MM.1S (cell line): ENCODE data around the gene NOC4L.

Experiments used
- DNase-seq: peaks from one replicate; pipeline ENCODE4 v3.0.0-alpha.2; 2015
- H2AFZ ChIP-seq: fragments of 300-600 bp; sonication (generic); 2 replicates; pipeline ENCODE4 v1.6.0; 2016; ENCODE audit warnings: antibody characterized with exemption, low read length
- H3F3A ChIP-seq: fragments of 300-600 bp; sonication (generic); 2 replicates; pipeline ENCODE4 v1.6.1; 2016; ENCODE audit warnings: mild to moderate bottlenecking, antibody characterized with exemption, low read length, moderate library complexity, mixed read lengths; ENCODE audit not compliant: insufficient read depth
- H3K27ac ChIP-seq: fragments of 300-600 bp; sonication (generic); 2 replicates; pipeline ENCODE4 v1.5.1; 2016; ENCODE audit warnings: mild to moderate bottlenecking, low read length
- H3K27me3 ChIP-seq: fragments of 300-600 bp; sonication (generic); replicated peaks from 2 replicates; pipeline ENCODE4 v1.6.0; 2016; ENCODE audit warnings: low read length; ENCODE audit not compliant: insufficient read depth
- H3K36me3 ChIP-seq: fragments of 300-600 bp; sonication (generic); replicated peaks from 2 replicates; pipeline ENCODE4 v1.6.1; 2016; ENCODE audit warnings: mild to moderate bottlenecking, low read length, mixed read lengths; ENCODE audit not compliant: insufficient read depth
- H3K4me1 ChIP-seq: fragments of 300-600 bp; sonication (generic); 2 replicates; pipeline ENCODE4 v1.6.1; 2016; ENCODE audit warnings: low read length, mixed read lengths
- H3K4me2 ChIP-seq: fragments of 300-600 bp; sonication (generic); 2 replicates; pipeline ENCODE4 v1.6.0; 2016; ENCODE audit warnings: low read depth, low read length
- H3K4me3 ChIP-seq: fragments of 300-600 bp; sonication (generic); 2 replicates; pipeline ENCODE4 v1.5.1; 2016; ENCODE audit warnings: low read length, mixed read lengths
- H3K79me2 ChIP-seq: fragments of 300-600 bp; sonication (generic); 2 replicates; pipeline ENCODE4 v1.6.1; 2016; ENCODE audit warnings: mixed run types, low read length, mixed read lengths
- H3K9ac ChIP-seq: fragments of 300-600 bp; sonication (generic); 2 replicates; pipeline ENCODE4 v1.6.1; 2016; ENCODE audit warnings: low read length, mixed read lengths
- H3K9me2 ChIP-seq: fragments of 300-600 bp; sonication (generic); replicated peaks from 2 replicates; pipeline ENCODE4 v1.6.1; 2016; ENCODE audit warnings: mild to moderate bottlenecking, low read length, mixed read lengths; ENCODE audit not compliant: insufficient read depth
- H3K9me3 ChIP-seq: fragments of 300-600 bp; sonication (generic); replicated peaks from 2 replicates; pipeline ENCODE4 v1.6.1; 2016; ENCODE audit warnings: mild to moderate bottlenecking, low read length, mixed read lengths; ENCODE audit not compliant: insufficient read depth
- H4K20me1 ChIP-seq: fragments of 300-600 bp; sonication (generic); 2 replicates; pipeline ENCODE4 v1.6.1; 2016; ENCODE audit warnings: mild to moderate bottlenecking, low read length, moderate library complexity, mixed read lengths; ENCODE audit not compliant: insufficient read depth
- CTCF ChIP-seq: fragments of 300-600 bp; sonication (generic); IDR thresholded peaks from 2 replicates; pipeline ENCODE4 v1.5.1; 2016; ENCODE audit warnings: antibody characterized with exemption, low read length, mixed read lengths
- EZH2 ChIP-seq: fragments of 300-600 bp; sonication (generic); optimal IDR thresholded peaks from 2 replicates; pipeline ENCODE3; 2017; ENCODE audit warnings: low read depth, mild to moderate bottlenecking, antibody characterized with exemption, low read length, mixed read lengths
- EZH2phosphoT487 ChIP-seq: fragments of 300-600 bp; sonication (generic); IDR thresholded peaks from 2 replicates; pipeline ENCODE4 v1.6.1; 2018; ENCODE audit warnings: antibody characterized with exemption, low read length

NOC4L gene

GRCh38 chr12:132140501-132140900 lies 3.8 kb upstream of the NOC4L start:
- H3K4me3 ChIP-seq: no peak overlapping the region

GRCh38 chr12:132140918-132141841 lies 3.1 kb upstream of the NOC4L start:
- Histone ChIP-seq H3K36me3 (no peaks in the 10 kb centered on the region), H3K27me3 (no peaks in the 10 kb centered on the region), H3K4me3 (no peak overlapping the region), H2AFZ (no peak overlapping the region), H3K9me3 (no peaks in the 10 kb centered on the region), H3K79me2 (peaks cover 41% of the 10 kb centered on the region), H3K9ac (no peak overlapping the region), H3K27ac (no peak overlapping the region), H3K4me2 (no peak overlapping the region), H3F3A (no peaks in the 10 kb centered on the region), H4K20me1 (no peaks in the 10 kb centered on the region), H3K4me1 (no peaks in the 10 kb centered on the region), H3K9me2 (no peaks in the 10 kb centered on the region)
- DNase-seq: no peak
- TF ChIP-seq CTCF (no peak), EZH2 (no peak), EZH2phosphoT487 (no peak)

More at GRCh38 chr12:132140501-132140900, 3.8 kb upstream of the NOC4L start:
- H4K20me1 ChIP-seq: no peaks in the 10 kb centered on the region
- H3K9me3 ChIP-seq: no peaks in the 10 kb centered on the region
- no peak overlapping the region for H2AFZ ChIP-seq
- H3K4me1 ChIP-seq: no peaks in the 10 kb centered on the region
- H3K27me3 ChIP-seq: no peaks in the 10 kb centered on the region
- H3K4me2 ChIP-seq: no peak overlapping the region
- no peak for DNase-seq
- TF ChIP-seq CTCF (no peak), EZH2 (no peak), EZH2phosphoT487 (no peak)
- H3K79me2 ChIP-seq: peaks cover 34% of the 10 kb centered on the region
- H3K9me2 ChIP-seq: no peaks in the 10 kb centered on the region
- H3K36me3 ChIP-seq: no peaks in the 10 kb centered on the region
- no peak overlapping the region for H3K27ac ChIP-seq
- no peak overlapping the region for H3K9ac ChIP-seq
- H3F3A ChIP-seq: no peaks in the 10 kb centered on the region

- Histone ChIP-seq H3K27ac (no peak overlapping the region), H3K27me3 (no peaks in the 10 kb centered on the region), H3F3A (no peaks in the 10 kb centered on the region), H3K4me1 (no peaks in the 10 kb centered on the region), H3K4me3 (no peak overlapping the region), H3K36me3 (no peaks in the 10 kb centered on the region), H3K4me2 (no peak overlapping the region), H3K79me2 (peaks cover 43% of the 10 kb centered on the region), H2AFZ (no peak overlapping the region), H3K9me3 (no peaks in the 10 kb centered on the region), H3K9me2 (no peaks in the 10 kb centered on the region), H3K9ac (no peak overlapping the region), H4K20me1 (no peaks in the 10 kb centered on the region)
- no peak for TF ChIP-seq EZH2
- no peak for TF ChIP-seq CTCF
- no peak for TF ChIP-seq EZH2phosphoT487
- DNase-seq: no peak
These were observed 2.1 kb upstream of the NOC4L start for GRCh38 chr12:132141976-132142678.
